Duodenal mucosa (tissue), 2 donors: Measurements from ENCODE around the gene PATJ.

Source experiments
- H3K27ac ChIP-seq: one replicate; pipeline ENCODE4 v1.7.0; 2013; ENCODE audit warnings: low read depth, low read length
- H3K27me3 ChIP-seq, 2 donors: one replicate each; pipeline ENCODE4 v1.7.0; 2013; ENCODE audit warnings: low read length in 2 of 2, control low read depth in 1 of 2; ENCODE audit not compliant: insufficient read depth in 2 of 2, control insufficient read depth in 1 of 2
- H3K36me3 ChIP-seq, 2 donors: one replicate each; pipeline ENCODE4 v1.7.0; 2013; ENCODE audit warnings: low read length in 2 of 2, control low read depth in 1 of 2; ENCODE audit not compliant: insufficient read depth in 2 of 2, control insufficient read depth in 1 of 2
- H3K4me1 ChIP-seq, 2 donors: one replicate each; pipeline ENCODE4 v1.7.0; 2013; ENCODE audit warnings: low read length in 2 of 2, control low read depth in 1 of 2; ENCODE audit not compliant: insufficient read depth in 2 of 2, control insufficient read depth in 1 of 2
- H3K4me3 ChIP-seq, 2 donors: one replicate each; pipeline ENCODE4 v1.7.0; 2013; ENCODE audit warnings: low read length in 2 of 2, low read depth in 1 of 2
- H3K9ac ChIP-seq, 2 donors: one replicate each; pipeline ENCODE4 v1.7.0; 2013; ENCODE audit warnings: low read length in 2 of 2, low read depth in 1 of 2
- H3K9me3 ChIP-seq, 2 donors: one replicate each; pipeline ENCODE4 v1.7.0; 2013; ENCODE audit warnings: low read length in 2 of 2, control low read depth in 1 of 2; ENCODE audit not compliant: control insufficient read depth in 1 of 2

Gene PATJ

GRCh38 chr1:61851235-61851634 is 109.0 kb downstream of the PATJ start:
- Histone ChIP-seq H3K4me3 (no peak overlapping the region), H3K36me3 (peaks cover 6 to 9% of the 10 kb centered on the region in 2 donors), H3K27me3 (no peaks in the 10 kb centered on the region), H3K4me1 (no peaks in the 10 kb centered on the region), H3K27ac (no peak overlapping the region), H3K9ac (no peak overlapping the region), H3K9me3 (no peaks in the 10 kb centered on the region)

- Histone ChIP-seq H3K36me3 (peaks cover 7 to 12% of the 10 kb centered on the region in 2 donors), H3K9ac (no peak overlapping the region), H3K27me3 (no peaks in the 10 kb centered on the region), H3K4me3 (no peak overlapping the region), H3K4me1 (no peaks in the 10 kb centered on the region), H3K9me3 (no peaks in the 10 kb centered on the region), H3K27ac (no peak overlapping the region)
Observed at GRCh38 chr1:61851849-61852669, 109.8 kb downstream of the PATJ start.

GRCh38 chr1:61852670-61853015 is 110.4 kb downstream of the PATJ start:
- H3K36me3 ChIP-seq, result peaks cover 10 to 16% of the 10 kb centered on the region in 2 donors
- no peaks in the 10 kb centered on the region for H3K27me3 ChIP-seq
- H3K4me1 ChIP-seq, result no peaks in the 10 kb centered on the region
- no peak overlapping the region for H3K9ac ChIP-seq
- no peaks in the 10 kb centered on the region for H3K9me3 ChIP-seq
- H3K4me3 ChIP-seq, result no peak overlapping the region
- H3K27ac ChIP-seq, result no peak overlapping the region

- no peak overlapping the region for H3K27ac ChIP-seq
- H3K9ac ChIP-seq, result no peak overlapping the region
Observed at GRCh38 chr1:61853583-61853982, 111.3 kb downstream of the PATJ start.

GRCh38 chr1:61864489-61864888 is 122.2 kb downstream of the PATJ start:
- Histone ChIP-seq H3K9me3 (no peaks in the 10 kb centered on the region), H3K27ac (no peak overlapping the region), H3K9ac (no peak overlapping the region), H3K4me1 (no peaks in the 10 kb centered on the region), H3K4me3 (no peak overlapping the region), H3K27me3 (no peaks in the 10 kb centered on the region), H3K36me3 (peaks cover 0 to 23% of the 10 kb centered on the region in 2 donors)

More at GRCh38 chr1:61853583-61853982, 111.3 kb downstream of the PATJ start:
- H3K4me3 ChIP-seq, result no peak overlapping the region
- H3K36me3 ChIP-seq, result peaks cover 10 to 17% of the 10 kb centered on the region in 2 donors
- no peaks in the 10 kb centered on the region for H3K4me1 ChIP-seq
- no peaks in the 10 kb centered on the region for H3K27me3 ChIP-seq
- H3K9me3 ChIP-seq, result no peaks in the 10 kb centered on the region

- Histone ChIP-seq H3K27ac (no peak overlapping the region), H3K27me3 (no peaks in the 10 kb centered on the region), H3K9ac (no peak overlapping the region), H3K4me3 (no peak overlapping the region), H3K4me1 (no peaks in the 10 kb centered on the region), H3K9me3 (no peaks in the 10 kb centered on the region), H3K36me3 (peaks cover 0 to 26% of the 10 kb centered on the region in 2 donors)
Observed at GRCh38 chr1:61865646-61866220, 123.5 kb downstream of the PATJ start.

GRCh38 chr1:61869691-61870109 is 127.4 kb downstream of the PATJ start:
- Histone ChIP-seq H3K27me3 (no peaks in the 10 kb centered on the region), H3K27ac (no peak overlapping the region), H3K4me1 (no peaks in the 10 kb centered on the region), H3K9ac (no peak overlapping the region), H3K4me3 (no peak overlapping the region), H3K36me3 (peaks cover 11 to 19% of the 10 kb centered on the region in 2 donors), H3K9me3 (peaks cover 0 to 4% of the 10 kb centered on the region in 2 donors)

GRCh38 chr1:61872206-61872605 is 129.9 kb downstream of the PATJ start:
- Histone ChIP-seq H3K4me3 (no peak overlapping the region), H3K9me3 (peaks cover 0 to 4% of the 10 kb centered on the region in 2 donors), H3K36me3 (peaks cover 19% of the 10 kb centered on the region in 2 donors), H3K9ac (no peak overlapping the region), H3K27ac (no peak overlapping the region), H3K27me3 (no peaks in the 10 kb centered on the region), H3K4me1 (no peaks in the 10 kb centered on the region)

GRCh38 chr1:61873581-61873980 is 131.3 kb downstream of the PATJ start:
- Histone ChIP-seq H3K36me3 (peaks cover 19 to 20% of the 10 kb centered on the region in 2 donors), H3K27ac (no peak overlapping the region), H3K4me3 (no peak overlapping the region), H3K4me1 (no peaks in the 10 kb centered on the region), H3K9me3 (peaks cover 0 to 4% of the 10 kb centered on the region in 2 donors), H3K9ac (no peak overlapping the region), H3K27me3 (no peaks in the 10 kb centered on the region)

GRCh38 chr1:61873994-61874393 is 131.7 kb downstream of the PATJ start:
- Histone ChIP-seq H3K9me3 (peaks cover 0 to 4% of the 10 kb centered on the region in 2 donors), H3K4me1 (no peaks in the 10 kb centered on the region), H3K9ac (no peak overlapping the region), H3K27me3 (no peaks in the 10 kb centered on the region), H3K27ac (no peak overlapping the region), H3K4me3 (no peak overlapping the region), H3K36me3 (peaks cover 19 to 20% of the 10 kb centered on the region in 2 donors)
